Ishikawa (cell line): ENCODE data around the gene PCDHA7.

Source experiments
- EP300 ChIP-seq: IDR thresholded peaks from 2 replicates; pipeline ENCODE4 v1.6.1; 2012; ENCODE audit warnings: borderline replicate concordance
- FOXM1 ChIP-seq: IDR thresholded peaks from 2 replicates; pipeline ENCODE4 v1.6.1; 2012; ENCODE audit warnings: low read depth, borderline replicate concordance
- RAD21 ChIP-seq: IDR thresholded peaks from 2 replicates; pipeline ENCODE4 v1.6.1; 2012; ENCODE audit warnings: low read depth
- TCF12 ChIP-seq: IDR thresholded peaks from 2 replicates; pipeline ENCODE4 v1.6.1; 2012; ENCODE audit warnings: low read depth

- no peak for TF ChIP-seq FOXM1
- no peak for TF ChIP-seq EP300
- TF ChIP-seq RAD21, result no peak
- no peak for TF ChIP-seq TCF12
These were observed 37.4 kb upstream of the PCDHA7 start for GRCh38 chr5:140796718-140797095.
